Peyer's patch (tissue), 4 donors: ENCODE results near the gene EIF2AK3. TPM values are rescaled to one million over a fixed set of nuclear protein-coding genes. Genes with fewer than 3 reads are reported as not detected.
"Not testable (repeated sequence)": the region's sequence is repeated elsewhere in the genome, so short reads cannot be mapped to it uniquely, and the experiment has no call there.

Experiments
- DNase-seq, 3 donors: peaks; one replicate each; pipeline ENCODE4 v3.0.0-alpha.2; 2017 to 2019
- H3K27ac ChIP-seq, 4 donors: fragments of 200-600 bp; sonication (generic); one replicate each; pipeline ENCODE4 v1.5.1; 2016 to 2019
- H3K27me3 ChIP-seq, 2 donors: fragments of 200-600 bp; sonication (generic); one replicate each; pipeline ENCODE4 v1.5.1; 2019
- H3K36me3 ChIP-seq, 3 donors: fragments of 200-600 bp; sonication (generic); one replicate each; pipeline ENCODE4 v1.5.1; 2016 to 2019
- H3K4me1 ChIP-seq, 4 donors: fragments of 200-600 bp; sonication (generic); one replicate each; pipeline ENCODE4 v1.5.1; 2016 to 2019
- H3K4me3 ChIP-seq, 4 donors: fragments of 200-600 bp; sonication (generic); 1 replicate in 3 of 4; 2 replicates in 1 of 4; pipeline ENCODE4 v1.5.1; 2016 to 2019; ENCODE audit warnings: mild to moderate bottlenecking in 1 of 4
- H3K9me3 ChIP-seq, 4 donors: fragments of 200-600 bp; sonication (generic); one replicate each; pipeline ENCODE4 v1.5.1; 2016 to 2019; ENCODE audit warnings: mild to moderate bottlenecking in 1 of 4
- POLR2A ChIP-seq, 2 donors: fragments of 450-650 bp; IDR thresholded peaks; one replicate each; pipeline ENCODE4 v1.5.1; 2017; ENCODE audit warnings: antibody characterized with exemption in 2 of 2, mild to moderate bottlenecking in 2 of 2, moderate library complexity in 2 of 2
- total RNA-seq, 4 donors: library from RNA; depleted of rRNA; stranded (reverse); fragments of >200 nt; gene quantifications; one replicate each; pipeline ENCODE4 v1.1.0, GENCODE V29; 2016
- TF ChIP-seq, protein P1 (sequence below), 6 experiments: fragments of 450-650 bp in 4 of 6; fragments of 200-600 bp in 2 of 6; sonication (generic) in 1 of 6; IDR thresholded peaks; one replicate each; pipeline ENCODE4 v1.5.1; 2017 to 2019; ENCODE audit warnings: antibody characterized with exemption in 6 of 6, mild to moderate bottlenecking in 3 of 6, moderate library complexity in 1 of 6

Gene EIF2AK3
- total RNA-seq, 4 donors from 2014 or later: 17.1 to 93.3 (median 18.6) TPM

DNA sequence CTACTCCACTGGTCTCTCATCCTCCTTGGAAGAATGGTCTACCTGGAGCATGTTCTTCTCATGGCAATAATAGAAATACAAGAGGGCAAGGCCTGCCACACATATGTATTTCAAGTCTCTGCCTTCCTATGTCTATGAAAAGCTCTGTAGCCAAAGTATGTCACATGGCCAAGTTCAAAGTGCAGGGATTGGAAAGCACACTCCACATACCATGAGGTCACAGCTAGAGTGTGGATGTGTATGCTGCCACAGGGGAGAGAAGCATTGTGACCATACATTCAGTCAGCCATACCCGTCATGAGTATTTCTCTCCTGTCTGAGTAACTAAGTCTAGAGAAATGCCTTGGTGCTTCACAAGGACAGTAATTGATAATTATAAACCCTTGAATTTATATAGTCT is 8.8 kb upstream of the EIF2AK3 start:
- TF ChIP-seq, protein P1, sequence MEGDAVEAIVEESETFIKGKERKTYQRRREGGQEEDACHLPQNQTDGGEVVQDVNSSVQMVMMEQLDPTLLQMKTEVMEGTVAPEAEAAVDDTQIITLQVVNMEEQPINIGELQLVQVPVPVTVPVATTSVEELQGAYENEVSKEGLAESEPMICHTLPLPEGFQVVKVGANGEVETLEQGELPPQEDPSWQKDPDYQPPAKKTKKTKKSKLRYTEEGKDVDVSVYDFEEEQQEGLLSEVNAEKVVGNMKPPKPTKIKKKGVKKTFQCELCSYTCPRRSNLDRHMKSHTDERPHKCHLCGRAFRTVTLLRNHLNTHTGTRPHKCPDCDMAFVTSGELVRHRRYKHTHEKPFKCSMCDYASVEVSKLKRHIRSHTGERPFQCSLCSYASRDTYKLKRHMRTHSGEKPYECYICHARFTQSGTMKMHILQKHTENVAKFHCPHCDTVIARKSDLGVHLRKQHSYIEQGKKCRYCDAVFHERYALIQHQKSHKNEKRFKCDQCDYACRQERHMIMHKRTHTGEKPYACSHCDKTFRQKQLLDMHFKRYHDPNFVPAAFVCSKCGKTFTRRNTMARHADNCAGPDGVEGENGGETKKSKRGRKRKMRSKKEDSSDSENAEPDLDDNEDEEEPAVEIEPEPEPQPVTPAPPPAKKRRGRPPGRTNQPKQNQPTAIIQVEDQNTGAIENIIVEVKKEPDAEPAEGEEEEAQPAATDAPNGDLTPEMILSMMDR (IDR thresholded peaks at IDR 0.05): no peak
- no peak for TF ChIP-seq POLR2A (IDR thresholded peaks at IDR 0.05)
- H3K36me3 ChIP-seq: no peaks in the 10 kb centered on the region
- no peaks in the 10 kb centered on the region for H3K4me1 ChIP-seq
- H3K4me3 ChIP-seq: no peak overlapping the region
- H3K27me3 ChIP-seq: no peaks in the 10 kb centered on the region
- H3K9me3 ChIP-seq: no peaks in the 10 kb centered on the region
- no peak for DNase-seq
- H3K27ac ChIP-seq: no peak overlapping the region

GRCh38 chr2:88632569-88632968 is 5.3 kb upstream of the EIF2AK3 start:
- no peak for DNase-seq
- no peak for TF ChIP-seq POLR2A (IDR thresholded peaks at IDR 0.05)
- Histone ChIP-seq H3K4me3 (no peak overlapping the region), H3K36me3 (no peaks in the 10 kb centered on the region), H3K9me3 (no peaks in the 10 kb centered on the region), H3K4me1 (peaks cover 0 to 6% (median 2%) of the 10 kb centered on the region in 4 donors), H3K27ac (no peak overlapping the region), H3K27me3 (no peaks in the 10 kb centered on the region)

DNA sequence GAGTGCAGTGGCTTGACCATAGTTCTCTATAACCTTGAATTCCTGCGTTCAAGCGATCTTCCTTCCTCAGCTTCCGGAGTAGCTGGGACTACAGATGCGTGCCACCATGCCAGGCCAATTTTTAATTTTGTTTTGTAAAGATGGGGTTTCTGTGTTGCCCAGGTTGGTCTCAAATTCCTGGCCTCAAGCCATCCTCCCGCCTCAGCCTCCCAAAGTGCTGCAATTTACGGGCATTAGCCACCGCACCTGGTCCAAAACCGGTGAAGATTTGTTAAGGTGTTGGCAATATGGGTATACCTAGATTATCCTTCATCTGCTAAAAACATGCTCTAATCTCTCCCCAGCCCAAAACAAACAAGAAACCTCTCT is 1.3 kb upstream of the EIF2AK3 start:
- Histone ChIP-seq H3K9me3 (no peaks in the 10 kb centered on the region), H3K27me3 (no peaks in the 10 kb centered on the region), H3K27ac (peak overlapping the region; percentile 97 to 99 (median 98)), H3K36me3 (no peaks in the 10 kb centered on the region), H3K4me1 (peaks cover 0 to 19% (median 2%) of the 10 kb centered on the region in 4 donors), H3K4me3 (peak overlapping the region; percentile 46 to 89 (median 82))
- TF ChIP-seq, protein P1 (IDR thresholded peaks at IDR 0.05): no peak
- DNase-seq: no peak

DNA sequence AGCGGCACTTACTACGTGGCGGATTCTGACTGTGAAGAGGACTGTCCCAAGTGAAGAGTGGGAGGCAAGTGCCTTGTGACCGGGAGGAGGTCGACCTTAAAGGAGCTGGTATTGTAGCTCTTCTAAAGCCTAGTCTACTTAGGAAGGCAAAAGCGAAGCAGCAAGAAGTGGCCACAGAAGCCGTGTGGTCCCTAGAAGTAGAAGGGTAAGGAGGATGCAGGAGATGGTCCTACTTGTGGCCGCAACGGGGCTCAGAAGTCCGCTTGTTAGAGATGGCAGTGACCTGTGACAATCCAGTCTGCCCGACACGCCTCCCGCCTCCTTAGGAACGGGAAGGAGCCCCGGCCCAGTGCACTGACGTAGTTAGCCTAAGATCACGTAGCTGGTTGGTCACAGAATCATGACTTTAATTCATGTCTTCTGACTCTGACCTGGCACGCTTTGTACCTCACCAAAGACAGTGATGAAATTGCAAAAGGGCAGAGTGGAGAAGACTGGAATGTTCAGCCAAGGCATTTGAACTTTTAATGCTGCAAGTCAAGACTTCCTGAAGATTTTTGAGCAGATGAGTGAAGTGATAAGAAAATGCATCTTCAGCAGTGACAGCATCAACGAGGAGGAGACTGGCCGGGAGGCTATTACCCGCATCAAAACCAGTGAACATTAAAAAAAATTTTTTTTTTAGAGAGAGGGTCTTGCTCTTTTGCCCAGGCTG is 749 bp upstream of the EIF2AK3 start:
- TF ChIP-seq, protein P1 (IDR thresholded peaks at IDR 0.05): no peak
- TF ChIP-seq POLR2A (IDR thresholded peaks at IDR 0.05): peak; percentile 87 to 95
- H3K27ac ChIP-seq: peak overlapping the region; percentile 97 to 99 (median 98)
- peaks cover 0 to 19% (median 2%) of the 10 kb centered on the region in 4 donors for H3K4me1 ChIP-seq
- peak; percentile 90 to 96 (median 91) for DNase-seq
- H3K27me3 ChIP-seq: no peaks in the 10 kb centered on the region
- H3K9me3 ChIP-seq: no peaks in the 10 kb centered on the region
- no peaks in the 10 kb centered on the region for H3K36me3 ChIP-seq
- H3K4me3 ChIP-seq: peak overlapping the region; percentile 46 to 89 (median 82)

DNA sequence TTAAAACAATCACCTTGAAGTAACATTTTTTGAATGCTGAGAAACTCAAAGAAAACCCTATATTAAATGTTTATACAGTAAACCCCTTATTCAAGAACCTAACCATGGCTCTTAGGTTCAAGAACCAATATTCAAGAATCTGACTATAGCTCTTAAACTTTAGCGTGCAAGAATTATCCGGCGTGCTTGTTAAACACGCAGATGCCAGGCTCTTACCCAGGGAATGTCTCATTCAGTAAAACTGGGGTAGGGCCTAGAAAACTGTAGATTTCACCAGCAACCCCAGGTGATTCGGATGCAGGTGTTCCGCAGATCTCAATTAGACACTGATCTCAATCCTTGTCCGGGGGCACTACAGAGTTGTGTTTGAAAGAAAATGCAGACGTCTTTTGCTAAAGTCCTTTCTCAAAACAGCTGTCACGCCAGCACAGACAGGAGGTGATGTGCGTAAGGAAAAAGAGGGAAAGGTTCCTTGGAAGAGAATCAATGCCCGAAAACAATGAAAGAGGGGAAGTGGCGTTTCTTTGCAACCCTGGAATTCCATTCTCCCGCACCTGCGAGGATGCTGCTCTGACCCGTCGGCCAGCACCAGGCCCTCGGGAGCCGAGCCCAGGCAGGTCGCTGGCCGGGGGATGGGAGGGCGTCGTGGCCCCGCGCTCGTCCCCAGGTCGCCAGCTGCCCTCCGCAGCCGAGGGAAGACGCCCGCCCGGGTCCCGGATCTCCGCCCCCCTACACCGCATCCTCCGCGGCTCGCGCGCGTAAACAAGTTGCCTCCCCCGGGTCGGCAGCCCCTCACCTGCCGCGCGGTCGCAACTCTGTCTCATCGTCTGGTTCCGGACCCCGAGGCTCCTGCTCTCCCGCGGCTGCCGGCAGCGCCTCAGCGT is 851 bp downstream of the EIF2AK3 start:
- TF ChIP-seq, protein P1 (IDR thresholded peaks at IDR 0.05): no peak
- TF ChIP-seq POLR2A (IDR thresholded peaks at IDR 0.05): no peak
- peak; percentile 40 to 74 (median 64) for DNase-seq

GRCh38 chr2:88624477-88624876 is 2.8 kb downstream of the EIF2AK3 start:
- H3K27me3 ChIP-seq: no peaks in the 10 kb centered on the region
- no peaks in the 10 kb centered on the region for H3K36me3 ChIP-seq
- DNase-seq: no peak
- no peak for TF ChIP-seq POLR2A (IDR thresholded peaks at IDR 0.05)
- TF ChIP-seq, protein P1 (IDR thresholded peaks at IDR 0.05): no peak
- H3K27ac ChIP-seq: no peak overlapping the region
- H3K4me3 ChIP-seq: no peak overlapping the region
- peaks cover 0 to 19% (median 2%) of the 10 kb centered on the region in 4 donors for H3K4me1 ChIP-seq
- no peaks in the 10 kb centered on the region for H3K9me3 ChIP-seq

More for the DNA sequence above, 851 bp downstream of the EIF2AK3 start:
- Histone ChIP-seq H3K4me1 (peaks cover 0 to 19% (median 2%) of the 10 kb centered on the region in 4 donors), H3K27ac (peak overlapping the region; percentile 97 to 98 (median 98)), H3K27me3 (no peaks in the 10 kb centered on the region), H3K4me3 (peak overlapping the region; percentile 85 to 89 (median 88)), H3K36me3 (no peaks in the 10 kb centered on the region), H3K9me3 (no peaks in the 10 kb centered on the region)

DNA sequence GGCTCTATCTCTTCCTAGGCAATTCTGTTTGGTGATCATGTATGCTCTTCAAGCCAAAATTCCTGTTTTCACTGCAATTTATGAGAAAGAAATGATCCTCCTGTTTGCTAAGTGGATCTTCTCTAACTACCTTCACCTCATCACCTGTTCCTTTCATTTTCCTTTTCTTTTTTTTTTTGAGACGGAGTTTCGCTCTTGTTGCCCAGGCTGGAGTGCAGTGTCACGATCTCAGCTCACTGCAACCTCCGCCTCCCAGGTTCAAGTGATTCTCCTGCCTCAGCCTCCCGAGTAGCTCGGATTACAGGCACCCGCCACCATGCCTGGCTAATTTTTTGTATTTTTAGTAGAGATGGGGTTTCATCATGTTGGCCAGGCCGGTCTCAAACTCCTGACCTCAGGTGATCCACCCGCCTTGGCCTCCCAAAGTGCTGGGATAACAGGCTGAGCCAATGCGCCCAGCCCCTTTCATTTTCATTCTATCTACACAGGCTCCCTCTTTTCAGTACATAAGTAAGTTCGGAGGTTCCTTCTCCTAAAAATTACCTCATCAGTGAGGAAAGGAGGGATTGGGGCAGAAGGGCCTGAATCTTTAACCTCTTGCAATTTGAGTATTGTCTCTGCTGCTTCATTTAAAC is 3.3 kb downstream of the EIF2AK3 start:
- not testable (repeated sequence) for DNase-seq, H3K4me3 ChIP-seq, H3K9me3 ChIP-seq, H3K36me3 ChIP-seq, H3K27ac ChIP-seq, H3K27me3 ChIP-seq
- peaks cover 0 to 19% (median 2%) of the 10 kb centered on the region in 4 donors for H3K4me1 ChIP-seq
